ENCODE results near the gene ANKRD66. TPM values are rescaled to one million over a fixed set of nuclear protein-coding genes. Genes with fewer than 3 reads are reported as not detected.

Gene ANKRD66
- polyA plus RNA-seq, 2 of the 4 experiments (the other 2 are of a cell fraction) = not detected

DNA sequence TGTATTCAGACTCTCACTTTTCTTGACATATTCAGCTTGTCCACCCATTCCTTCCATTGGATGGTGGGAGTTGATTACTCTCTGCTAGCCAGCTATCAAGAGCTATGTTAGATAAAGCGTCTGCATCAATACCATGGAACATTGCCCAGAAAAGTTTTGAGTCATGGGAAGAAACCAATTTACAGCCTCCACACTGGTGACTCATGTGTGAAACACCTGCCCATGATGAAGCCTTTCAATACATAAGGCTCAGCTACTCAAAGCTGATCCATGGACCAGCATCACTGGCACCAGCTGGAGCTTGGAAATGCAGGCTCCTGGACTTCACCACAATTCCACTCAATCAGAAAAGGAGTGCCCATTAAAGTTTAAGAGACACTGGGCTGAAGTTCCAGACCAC lies 27.6 kb upstream of the ANKRD66 start (continued):
- TF ChIP-seq, protein P1, sequence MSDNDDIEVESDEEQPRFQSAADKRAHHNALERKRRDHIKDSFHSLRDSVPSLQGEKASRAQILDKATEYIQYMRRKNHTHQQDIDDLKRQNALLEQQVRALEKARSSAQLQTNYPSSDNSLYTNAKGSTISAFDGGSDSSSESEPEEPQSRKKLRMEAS (IDR thresholded peaks at IDR 0.05) = no peak
- no peak for TF ChIP-seq ZNF302 (CRISPR knock-in tag; IDR thresholded peaks at IDR 0.05)
- TF ChIP-seq POLR2A (IDR thresholded peaks at IDR 0.05; ENCODE audit: low read length) = no peak
- TF ChIP-seq NFE2L2 (conservative IDR thresholded peaks at IDR 0.05; ENCODE audit: low read length) = no peak

DNA sequence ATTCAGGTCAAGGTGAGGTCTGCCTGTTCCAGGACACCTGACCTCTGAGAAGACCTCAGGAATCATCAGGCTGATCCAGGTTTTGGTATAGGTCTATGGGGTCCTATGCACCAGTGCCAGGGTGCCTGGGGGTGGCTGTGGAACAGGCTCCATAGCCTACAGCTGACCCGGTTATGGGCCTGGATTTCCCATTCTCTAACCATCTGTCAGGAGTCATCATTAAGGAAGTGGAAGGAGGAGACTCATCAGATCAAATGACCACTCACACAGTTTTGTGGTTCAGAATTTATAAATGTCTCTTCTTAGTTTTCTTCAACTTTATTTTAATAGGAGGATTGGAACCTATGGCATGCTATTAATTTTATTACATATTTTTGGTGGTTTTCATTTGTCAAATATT lies 26.3 kb upstream of the ANKRD66 start:
- Histone ChIP-seq H3K4me1 (no peaks in the 10 kb centered on the region), H3K27ac (no peak overlapping the region), H3K9me3 (no peaks in the 10 kb centered on the region), H3K4me3 (no peak overlapping the region), H3K4me2 (no peak overlapping the region)
- POLR2A ChIA-PET = no interaction called here
- no peak for DNase-seq (ENCODE audit: low read depth in 1 of 2, low spot score in 1 of 2)
- 0% methylated on average over 1 of the region's 1 CpG for WGBS (ENCODE audit: missing lambda C conversion rate)
- ATAC-seq = no peak
- TF ChIP-seq ZSCAN20 (CRISPR knock-in tag; IDR thresholded peaks at IDR 0.05) (no peak), POLR2AphosphoS2 (conservative IDR thresholded peaks at IDR 0.05; ENCODE audit: low read length) (no peak), EP300 (IDR thresholded peaks at IDR 0.05) (no peak), RARB (CRISPR knock-in tag; IDR thresholded peaks at IDR 0.05) (no peak), TFCP2L1 (CRISPR knock-in tag; IDR thresholded peaks at IDR 0.05) (no peak), CBX8 (IDR thresholded peaks at IDR 0.05) (no peak), HDAC2 (IDR thresholded peaks at IDR 0.05) (no peak), ZC3H11A (IDR thresholded peaks at IDR 0.05) (no peak), CHD2 (IDR thresholded peaks at IDR 0.05; ENCODE audit: low read length, partially characterized antibody) (no peak)
- TF ChIP-seq, protein P2, sequence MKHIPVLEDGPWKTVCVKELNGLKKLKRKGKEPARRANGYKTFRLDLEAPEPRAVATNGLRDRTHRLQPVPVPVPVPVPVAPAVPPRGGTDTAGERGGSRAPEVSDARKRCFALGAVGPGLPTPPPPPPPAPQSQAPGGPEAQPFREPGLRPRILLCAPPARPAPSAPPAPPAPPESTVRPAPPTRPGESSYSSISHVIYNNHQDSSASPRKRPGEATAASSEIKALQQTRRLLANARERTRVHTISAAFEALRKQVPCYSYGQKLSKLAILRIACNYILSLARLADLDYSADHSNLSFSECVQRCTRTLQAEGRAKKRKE (CRISPR knock-in tag; IDR thresholded peaks at IDR 0.05; ENCODE audit: low read depth) = no peak
- TF ChIP-seq, protein P3, sequence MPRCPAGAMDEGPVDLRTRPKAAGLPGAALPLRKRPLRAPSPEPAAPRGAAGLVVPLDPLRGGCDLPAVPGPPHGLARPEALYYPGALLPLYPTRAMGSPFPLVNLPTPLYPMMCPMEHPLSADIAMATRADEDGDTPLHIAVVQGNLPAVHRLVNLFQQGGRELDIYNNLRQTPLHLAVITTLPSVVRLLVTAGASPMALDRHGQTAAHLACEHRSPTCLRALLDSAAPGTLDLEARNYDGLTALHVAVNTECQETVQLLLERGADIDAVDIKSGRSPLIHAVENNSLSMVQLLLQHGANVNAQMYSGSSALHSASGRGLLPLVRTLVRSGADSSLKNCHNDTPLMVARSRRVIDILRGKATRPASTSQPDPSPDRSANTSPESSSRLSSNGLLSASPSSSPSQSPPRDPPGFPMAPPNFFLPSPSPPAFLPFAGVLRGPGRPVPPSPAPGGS (IDR thresholded peaks at IDR 0.05) = no peak
- TF ChIP-seq, protein P4, sequence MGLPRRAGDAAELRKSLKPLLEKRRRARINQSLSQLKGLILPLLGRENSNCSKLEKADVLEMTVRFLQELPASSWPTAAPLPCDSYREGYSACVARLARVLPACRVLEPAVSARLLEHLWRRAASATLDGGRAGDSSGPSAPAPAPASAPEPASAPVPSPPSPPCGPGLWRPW (IDR thresholded peaks at IDR 0.05) = no peak
- TF ChIP-seq, protein P1 (IDR thresholded peaks at IDR 0.05) = no peak
- no peak for FAIRE-seq
- CTCF ChIA-PET = no interaction called here

DNA sequence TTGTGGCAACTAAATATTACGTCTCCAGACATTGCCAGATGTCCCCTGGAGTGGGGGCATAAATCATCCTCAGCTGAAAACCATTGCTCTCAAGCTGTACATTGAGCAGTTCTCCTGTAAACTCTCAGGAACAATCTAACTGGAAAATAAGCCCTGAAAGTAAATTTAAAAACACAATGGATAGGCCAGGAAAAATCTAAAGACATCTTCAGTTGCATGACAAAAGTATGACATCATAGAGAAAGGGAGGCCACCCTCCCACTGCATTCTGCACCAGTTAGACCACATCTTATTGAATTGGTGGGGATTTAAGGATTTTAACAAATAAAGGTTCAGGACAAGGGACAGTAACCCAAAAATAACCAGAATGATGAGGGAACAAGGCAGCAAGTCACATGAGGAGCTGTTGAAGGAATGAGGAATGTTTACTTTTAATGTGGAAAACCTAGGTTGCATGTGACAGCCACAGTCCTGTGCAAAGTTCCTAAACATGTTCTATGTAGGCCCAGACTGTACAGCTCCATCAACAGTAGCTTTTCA lies 16.9 kb upstream of the ANKRD66 start:
- Histone ChIP-seq H3K9me3 (no peaks in the 10 kb centered on the region), H3K27ac (no peak overlapping the region), H3K4me2 (no peak overlapping the region), H3K4me3 (no peak overlapping the region), H3K4me1 (no peaks in the 10 kb centered on the region)
- FAIRE-seq = no peak
- CTCF ChIA-PET = no interaction called here
- WGBS (ENCODE audit: missing lambda C conversion rate) = no CpG with 5 or more reads among the region's 1 CpG
- ATAC-seq = no peak
- no peak for TF ChIP-seq RARB (CRISPR knock-in tag; IDR thresholded peaks at IDR 0.05)
- TF ChIP-seq KDM1A (IDR thresholded peaks at IDR 0.05; ENCODE audit: low read depth) = no peak
- TF ChIP-seq HOXB5 (CRISPR knock-in tag; IDR thresholded peaks at IDR 0.05) = no peak
- TF ChIP-seq HEYL (CRISPR knock-in tag; IDR thresholded peaks at IDR 0.05) = no peak
- TF ChIP-seq RFX5 (IDR thresholded peaks at IDR 0.05) = no peak
- no peak for TF ChIP-seq PHF8 (IDR thresholded peaks at IDR 0.05; ENCODE audit: borderline replicate concordance, low read depth)
- TF ChIP-seq FOSL2 (IDR thresholded peaks at IDR 0.05) = no peak
- TF ChIP-seq FOSL2 (CRISPR knock-in tag; IDR thresholded peaks at IDR 0.05) = no peak
- TF ChIP-seq ZC3H11A (IDR thresholded peaks at IDR 0.05) = no peak
- TF ChIP-seq, protein P5, sequence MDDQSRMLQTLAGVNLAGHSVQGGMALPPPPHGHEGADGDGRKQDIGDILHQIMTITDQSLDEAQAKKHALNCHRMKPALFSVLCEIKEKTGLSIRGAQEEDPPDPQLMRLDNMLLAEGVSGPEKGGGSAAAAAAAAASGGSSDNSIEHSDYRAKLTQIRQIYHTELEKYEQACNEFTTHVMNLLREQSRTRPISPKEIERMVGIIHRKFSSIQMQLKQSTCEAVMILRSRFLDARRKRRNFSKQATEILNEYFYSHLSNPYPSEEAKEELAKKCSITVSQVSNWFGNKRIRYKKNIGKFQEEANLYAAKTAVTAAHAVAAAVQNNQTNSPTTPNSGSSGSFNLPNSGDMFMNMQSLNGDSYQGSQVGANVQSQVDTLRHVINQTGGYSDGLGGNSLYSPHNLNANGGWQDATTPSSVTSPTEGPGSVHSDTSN (IDR thresholded peaks at IDR 0.05) = no peak
- TF ChIP-seq, protein P1 (IDR thresholded peaks at IDR 0.05) = no peak
- TF ChIP-seq ZSCAN20 (CRISPR knock-in tag; IDR thresholded peaks at IDR 0.05) = no peak
- TF ChIP-seq HOXA7 (CRISPR knock-in tag; IDR thresholded peaks at IDR 0.05) = no peak
- TF ChIP-seq CBX2 (IDR thresholded peaks at IDR 0.05; ENCODE audit: borderline replicate concordance, low read depth) = no peak
- TF ChIP-seq CHD4 (IDR thresholded peaks at IDR 0.05; ENCODE audit: borderline replicate concordance) = no peak
- no peak for TF ChIP-seq ZNF302 (CRISPR knock-in tag; IDR thresholded peaks at IDR 0.05)
- DNase-seq (ENCODE audit: low read depth in 1 of 2, low spot score in 1 of 2) = no peak
- POLR2A ChIA-PET = no interaction called here
